ENCODE data around the gene MX2.
"Not testable (repeated sequence)": the region's sequence is repeated elsewhere in the genome, so short reads cannot be mapped to it uniquely, and the experiment has no call there.

Gene MX2, protein sequence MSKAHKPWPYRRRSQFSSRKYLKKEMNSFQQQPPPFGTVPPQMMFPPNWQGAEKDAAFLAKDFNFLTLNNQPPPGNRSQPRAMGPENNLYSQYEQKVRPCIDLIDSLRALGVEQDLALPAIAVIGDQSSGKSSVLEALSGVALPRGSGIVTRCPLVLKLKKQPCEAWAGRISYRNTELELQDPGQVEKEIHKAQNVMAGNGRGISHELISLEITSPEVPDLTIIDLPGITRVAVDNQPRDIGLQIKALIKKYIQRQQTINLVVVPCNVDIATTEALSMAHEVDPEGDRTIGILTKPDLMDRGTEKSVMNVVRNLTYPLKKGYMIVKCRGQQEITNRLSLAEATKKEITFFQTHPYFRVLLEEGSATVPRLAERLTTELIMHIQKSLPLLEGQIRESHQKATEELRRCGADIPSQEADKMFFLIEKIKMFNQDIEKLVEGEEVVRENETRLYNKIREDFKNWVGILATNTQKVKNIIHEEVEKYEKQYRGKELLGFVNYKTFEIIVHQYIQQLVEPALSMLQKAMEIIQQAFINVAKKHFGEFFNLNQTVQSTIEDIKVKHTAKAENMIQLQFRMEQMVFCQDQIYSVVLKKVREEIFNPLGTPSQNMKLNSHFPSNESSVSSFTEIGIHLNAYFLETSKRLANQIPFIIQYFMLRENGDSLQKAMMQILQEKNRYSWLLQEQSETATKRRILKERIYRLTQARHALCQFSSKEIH

DNA sequence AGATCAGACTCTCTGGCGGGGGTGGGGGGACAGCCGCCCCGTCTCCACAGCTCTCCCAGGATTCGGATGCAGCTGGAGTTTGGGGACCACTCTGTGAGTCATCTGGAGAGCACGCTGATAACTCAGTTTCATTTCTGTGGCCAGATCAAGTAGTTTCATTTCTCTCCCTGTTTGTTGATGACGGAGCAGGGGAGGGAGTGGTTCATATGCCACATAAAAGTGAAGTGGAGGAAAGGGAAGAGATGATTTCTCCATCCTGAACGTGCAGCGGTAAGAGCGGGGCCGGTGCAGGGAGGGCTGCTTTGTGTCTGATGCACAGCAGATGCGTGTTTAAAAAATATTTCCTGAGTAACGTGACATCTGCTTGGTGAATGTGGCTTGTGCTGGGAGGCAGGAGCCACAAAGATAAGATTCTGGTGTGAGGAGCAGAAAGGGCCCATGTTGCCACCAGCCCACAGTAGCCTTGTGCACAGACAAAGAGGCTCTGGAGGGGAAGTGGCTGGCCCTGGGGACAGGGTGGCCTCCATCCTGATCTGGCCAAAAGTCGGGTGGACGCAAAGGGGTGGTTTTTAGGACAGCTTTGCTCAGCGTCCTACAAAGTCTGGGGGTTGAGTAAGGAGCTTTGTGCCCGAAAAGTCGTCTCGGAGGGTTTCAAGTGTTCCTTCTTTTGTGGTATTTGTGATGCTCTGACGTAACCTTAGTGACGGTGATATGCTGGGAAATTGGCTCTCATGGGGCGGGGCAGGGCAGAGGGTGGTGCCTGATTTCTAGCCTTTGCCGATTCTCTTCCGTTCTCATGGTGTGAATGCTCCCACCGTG lies at the start of gene MX2:
Gene MX2, plus strand, starts transcription at position 242 of the 819 bp plus-strand sequence. CDS start 14,880 bp downstream, outside the sequence.
- TF ChIP-seq, protein P1, sequence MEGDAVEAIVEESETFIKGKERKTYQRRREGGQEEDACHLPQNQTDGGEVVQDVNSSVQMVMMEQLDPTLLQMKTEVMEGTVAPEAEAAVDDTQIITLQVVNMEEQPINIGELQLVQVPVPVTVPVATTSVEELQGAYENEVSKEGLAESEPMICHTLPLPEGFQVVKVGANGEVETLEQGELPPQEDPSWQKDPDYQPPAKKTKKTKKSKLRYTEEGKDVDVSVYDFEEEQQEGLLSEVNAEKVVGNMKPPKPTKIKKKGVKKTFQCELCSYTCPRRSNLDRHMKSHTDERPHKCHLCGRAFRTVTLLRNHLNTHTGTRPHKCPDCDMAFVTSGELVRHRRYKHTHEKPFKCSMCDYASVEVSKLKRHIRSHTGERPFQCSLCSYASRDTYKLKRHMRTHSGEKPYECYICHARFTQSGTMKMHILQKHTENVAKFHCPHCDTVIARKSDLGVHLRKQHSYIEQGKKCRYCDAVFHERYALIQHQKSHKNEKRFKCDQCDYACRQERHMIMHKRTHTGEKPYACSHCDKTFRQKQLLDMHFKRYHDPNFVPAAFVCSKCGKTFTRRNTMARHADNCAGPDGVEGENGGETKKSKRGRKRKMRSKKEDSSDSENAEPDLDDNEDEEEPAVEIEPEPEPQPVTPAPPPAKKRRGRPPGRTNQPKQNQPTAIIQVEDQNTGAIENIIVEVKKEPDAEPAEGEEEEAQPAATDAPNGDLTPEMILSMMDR (IDR thresholded peaks at IDR 0.05; ENCODE audit: borderline replicate concordance, insufficient read depth, low read depth, low read length): no peak
- peak within 1 kb of the TSS; percentile 50 for H3K4me3 ChIP-seq (ENCODE audit: low read depth, low read length)

- not testable (repeated sequence) for H3K4me3 ChIP-seq (ENCODE audit: low read depth, low read length)
Observed at GRCh38 chr21:41313285-41314164, 48.3 kb upstream of the MX2 start.

DNA sequence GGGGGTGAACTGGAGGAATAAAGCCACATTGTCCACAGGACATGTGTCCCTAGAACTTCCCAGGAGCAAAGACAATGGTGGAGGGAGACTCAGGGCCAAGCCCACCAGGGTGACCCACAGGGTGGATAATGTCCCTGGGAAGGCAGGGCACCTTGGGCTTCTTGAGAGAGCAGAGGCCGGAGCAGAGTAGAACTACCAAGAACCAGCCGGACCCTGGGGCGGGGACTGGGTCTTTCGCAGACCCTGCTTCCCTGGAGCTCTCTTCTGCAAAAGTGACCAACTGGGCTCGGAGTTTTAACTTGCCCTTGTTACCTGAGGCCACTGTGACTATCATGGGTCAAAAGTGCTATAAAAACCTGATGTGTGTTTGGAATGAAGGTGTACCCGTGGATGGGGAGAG lies 46.1 kb upstream of the MX2 start:
- H3K4me3 ChIP-seq (ENCODE audit: low read depth, low read length): no peak overlapping the region
- TF ChIP-seq, protein P1 (IDR thresholded peaks at IDR 0.05; ENCODE audit: borderline replicate concordance, insufficient read depth, low read depth, low read length): no peak

DNA sequence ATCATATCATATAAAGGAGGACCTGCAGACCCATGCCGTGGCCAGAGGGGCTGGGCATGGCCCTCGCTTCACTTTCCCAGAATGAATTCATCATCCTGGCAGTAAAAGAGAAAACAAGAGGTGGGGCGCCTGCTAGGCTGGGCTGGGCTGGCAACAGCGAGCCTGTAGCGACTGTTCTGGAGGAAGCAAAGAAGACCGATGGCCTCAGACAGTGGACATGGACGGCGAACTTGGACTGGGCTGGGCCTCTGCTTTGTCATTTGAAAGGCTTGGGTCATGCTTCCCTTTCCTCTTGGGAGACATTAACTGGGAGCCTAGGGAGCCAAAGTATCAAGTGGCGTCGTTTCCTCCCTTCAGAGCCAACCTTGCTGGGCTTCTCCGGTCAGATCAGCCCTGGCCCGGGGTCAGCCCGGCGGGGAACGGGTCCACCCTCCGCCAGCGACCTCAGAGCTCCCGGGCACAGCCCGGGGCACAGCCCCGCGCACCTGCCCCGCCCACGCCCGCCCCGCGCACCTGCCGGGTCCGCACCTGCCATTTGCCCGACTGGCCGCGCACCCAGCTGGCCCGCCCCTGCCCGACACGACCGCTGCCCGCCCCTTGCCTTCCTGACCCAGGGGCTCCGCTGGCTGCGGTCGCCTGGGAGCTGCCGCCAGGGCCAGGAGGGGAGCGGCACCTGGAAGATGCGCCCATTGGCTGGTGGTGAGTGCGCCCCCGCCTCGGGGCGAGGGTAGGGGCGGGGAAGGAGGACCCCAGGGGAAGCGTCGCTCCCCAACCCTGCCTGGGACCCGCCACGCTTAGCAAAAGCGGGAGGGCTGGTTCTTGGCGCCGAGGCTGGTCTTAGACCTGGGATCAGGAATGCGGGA lies 45.4 kb upstream of the MX2 start, which contains the start of gene FAM3B:
Gene FAM3B, plus strand, starts transcription at position 602 of the 863 bp plus-strand sequence. Its CDS starts 79 bp downstream, at position 681.
- TF ChIP-seq, protein P1 (IDR thresholded peaks at IDR 0.05; ENCODE audit: borderline replicate concordance, insufficient read depth, low read depth, low read length): no peak
- H3K4me3 ChIP-seq (ENCODE audit: low read depth, low read length): no peak within 1 kb of the TSS

GRCh38 chr21:41317063-41317392 lies 44.8 kb upstream of the MX2 start:
- TF ChIP-seq, protein P1 (IDR thresholded peaks at IDR 0.05; ENCODE audit: borderline replicate concordance, insufficient read depth, low read depth, low read length): no peak
- H3K4me3 ChIP-seq (ENCODE audit: low read depth, low read length): no peak overlapping the region

DNA sequence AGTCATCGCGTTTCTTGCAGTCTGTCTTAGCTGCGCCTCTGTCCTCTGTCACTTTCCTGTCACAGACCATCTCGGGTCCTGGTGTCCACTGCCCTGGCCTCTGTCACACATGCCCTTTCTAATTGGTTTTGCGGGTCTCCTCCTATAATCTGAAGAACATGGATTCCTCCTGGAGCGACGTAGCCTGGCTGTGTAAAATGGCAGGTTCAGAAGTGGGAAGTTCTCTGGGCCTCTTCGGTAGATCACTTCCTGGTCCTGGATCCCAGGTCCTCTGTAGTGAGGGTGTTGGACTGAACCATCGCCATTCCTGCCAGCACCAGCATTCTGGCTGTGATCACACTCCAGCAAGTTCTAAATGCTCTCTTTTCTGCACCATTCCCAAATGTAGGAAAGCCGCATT lies 44.4 kb upstream of the MX2 start:
- no peak overlapping the region for H3K4me3 ChIP-seq (ENCODE audit: low read depth, low read length)
- TF ChIP-seq, protein P1 (IDR thresholded peaks at IDR 0.05; ENCODE audit: borderline replicate concordance, insufficient read depth, low read depth, low read length): no peak

Measured in GM12875 (cell line).